ENCODE measurements around the gene MRPS14. TPM values are rescaled to one million over a fixed set of nuclear protein-coding genes. Genes with fewer than 3 reads are reported as not detected.

MRPS14 gene
- polyA plus RNA-seq, 1 donor from 2014 or later: 49.5 TPM

DNA sequence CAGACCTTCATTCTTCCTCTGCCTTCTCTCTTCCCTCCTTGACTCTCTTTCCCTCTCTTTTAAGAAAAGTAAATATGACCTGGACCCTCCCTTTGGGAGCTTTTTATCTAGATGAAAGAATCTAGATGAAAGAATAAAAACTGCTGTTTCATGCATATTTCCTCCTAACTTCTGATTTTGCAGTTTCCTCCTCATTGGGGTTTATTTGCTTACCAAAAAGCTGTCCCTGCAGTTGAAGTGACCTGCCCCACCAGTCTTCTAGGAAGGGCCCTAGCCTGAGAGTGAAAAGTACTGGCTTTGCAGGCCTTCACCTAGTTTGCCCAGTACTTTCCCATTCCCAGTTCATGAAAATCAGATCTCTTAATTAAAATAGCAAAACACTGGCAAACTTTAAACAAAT is 51.8 kb downstream of the MRPS14 start:
- Histone ChIP-seq H3K27ac (ENCODE audit: low read length) (no peak overlapping the region), H3K36me3 (ENCODE audit: insufficient read depth, low read length) (peaks cover 7% of the 10 kb centered on the region)

DNA sequence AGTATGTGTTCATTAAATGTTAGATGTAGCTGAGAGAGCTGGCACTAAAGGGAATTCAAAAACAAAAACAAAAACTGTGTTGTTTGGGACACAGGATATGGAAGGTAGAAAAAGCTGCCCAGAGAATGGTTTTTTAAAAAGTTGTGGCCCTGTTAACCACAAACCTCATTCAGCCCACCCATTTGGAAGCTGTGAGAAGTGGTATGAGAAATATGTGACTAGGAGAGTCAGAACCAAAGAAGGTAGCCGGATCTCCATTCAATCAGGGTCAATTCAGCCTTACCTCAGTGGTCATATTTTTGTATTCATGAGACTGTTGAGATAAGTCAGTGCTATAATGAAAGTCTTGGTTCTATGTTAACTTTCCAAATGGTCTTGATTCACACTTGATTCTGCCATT is 53.2 kb downstream of the MRPS14 start:
- Histone ChIP-seq H3K27ac (ENCODE audit: low read length) (no peak overlapping the region), H3K9me2 (ENCODE audit: insufficient read depth, low read length) (no peaks in the 10 kb centered on the region), H3K36me3 (ENCODE audit: insufficient read depth, low read length) (peaks cover 7% of the 10 kb centered on the region), H4K20me1 (ENCODE audit: insufficient read depth) (no peaks in the 10 kb centered on the region), H3K79me2 (replicated peaks; ENCODE audit: insufficient read depth, low read length) (no peaks in the 10 kb centered on the region), H3K9me3 (ENCODE audit: low read length) (no peaks in the 10 kb centered on the region), H3K9ac (ENCODE audit: low read length) (no peak overlapping the region), H3K4me3 (ENCODE audit: low read length) (no peak overlapping the region), H3K4me2 (ENCODE audit: low read length) (no peak overlapping the region), H2AFZ (ENCODE audit: low read depth, low read length) (no peak overlapping the region), H3F3A (ENCODE audit: insufficient read depth, low read length, poor library complexity, severe bottlenecking) (no peaks in the 10 kb centered on the region), H3K27me3 (ENCODE audit: insufficient read depth, low read depth, low read length) (no peaks in the 10 kb centered on the region)
- no peak for TF ChIP-seq POLR2AphosphoS5 (IDR thresholded peaks at IDR 0.05)
- no peak for TF ChIP-seq EZH2 (IDR thresholded peaks at IDR 0.05; ENCODE audit: borderline replicate concordance, insufficient read depth, low read length, poor library complexity, severe bottlenecking)
- TF ChIP-seq, protein P1, sequence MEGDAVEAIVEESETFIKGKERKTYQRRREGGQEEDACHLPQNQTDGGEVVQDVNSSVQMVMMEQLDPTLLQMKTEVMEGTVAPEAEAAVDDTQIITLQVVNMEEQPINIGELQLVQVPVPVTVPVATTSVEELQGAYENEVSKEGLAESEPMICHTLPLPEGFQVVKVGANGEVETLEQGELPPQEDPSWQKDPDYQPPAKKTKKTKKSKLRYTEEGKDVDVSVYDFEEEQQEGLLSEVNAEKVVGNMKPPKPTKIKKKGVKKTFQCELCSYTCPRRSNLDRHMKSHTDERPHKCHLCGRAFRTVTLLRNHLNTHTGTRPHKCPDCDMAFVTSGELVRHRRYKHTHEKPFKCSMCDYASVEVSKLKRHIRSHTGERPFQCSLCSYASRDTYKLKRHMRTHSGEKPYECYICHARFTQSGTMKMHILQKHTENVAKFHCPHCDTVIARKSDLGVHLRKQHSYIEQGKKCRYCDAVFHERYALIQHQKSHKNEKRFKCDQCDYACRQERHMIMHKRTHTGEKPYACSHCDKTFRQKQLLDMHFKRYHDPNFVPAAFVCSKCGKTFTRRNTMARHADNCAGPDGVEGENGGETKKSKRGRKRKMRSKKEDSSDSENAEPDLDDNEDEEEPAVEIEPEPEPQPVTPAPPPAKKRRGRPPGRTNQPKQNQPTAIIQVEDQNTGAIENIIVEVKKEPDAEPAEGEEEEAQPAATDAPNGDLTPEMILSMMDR (IDR thresholded peaks at IDR 0.05; ENCODE audit: poor library complexity, severe bottlenecking): no peak
- TF ChIP-seq TAF1 (IDR thresholded peaks at IDR 0.05; ENCODE audit: low read depth): no peak
- TF ChIP-seq, protein P2, sequence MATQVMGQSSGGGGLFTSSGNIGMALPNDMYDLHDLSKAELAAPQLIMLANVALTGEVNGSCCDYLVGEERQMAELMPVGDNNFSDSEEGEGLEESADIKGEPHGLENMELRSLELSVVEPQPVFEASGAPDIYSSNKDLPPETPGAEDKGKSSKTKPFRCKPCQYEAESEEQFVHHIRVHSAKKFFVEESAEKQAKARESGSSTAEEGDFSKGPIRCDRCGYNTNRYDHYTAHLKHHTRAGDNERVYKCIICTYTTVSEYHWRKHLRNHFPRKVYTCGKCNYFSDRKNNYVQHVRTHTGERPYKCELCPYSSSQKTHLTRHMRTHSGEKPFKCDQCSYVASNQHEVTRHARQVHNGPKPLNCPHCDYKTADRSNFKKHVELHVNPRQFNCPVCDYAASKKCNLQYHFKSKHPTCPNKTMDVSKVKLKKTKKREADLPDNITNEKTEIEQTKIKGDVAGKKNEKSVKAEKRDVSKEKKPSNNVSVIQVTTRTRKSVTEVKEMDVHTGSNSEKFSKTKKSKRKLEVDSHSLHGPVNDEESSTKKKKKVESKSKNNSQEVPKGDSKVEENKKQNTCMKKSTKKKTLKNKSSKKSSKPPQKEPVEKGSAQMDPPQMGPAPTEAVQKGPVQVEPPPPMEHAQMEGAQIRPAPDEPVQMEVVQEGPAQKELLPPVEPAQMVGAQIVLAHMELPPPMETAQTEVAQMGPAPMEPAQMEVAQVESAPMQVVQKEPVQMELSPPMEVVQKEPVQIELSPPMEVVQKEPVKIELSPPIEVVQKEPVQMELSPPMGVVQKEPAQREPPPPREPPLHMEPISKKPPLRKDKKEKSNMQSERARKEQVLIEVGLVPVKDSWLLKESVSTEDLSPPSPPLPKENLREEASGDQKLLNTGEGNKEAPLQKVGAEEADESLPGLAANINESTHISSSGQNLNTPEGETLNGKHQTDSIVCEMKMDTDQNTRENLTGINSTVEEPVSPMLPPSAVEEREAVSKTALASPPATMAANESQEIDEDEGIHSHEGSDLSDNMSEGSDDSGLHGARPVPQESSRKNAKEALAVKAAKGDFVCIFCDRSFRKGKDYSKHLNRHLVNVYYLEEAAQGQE (IDR thresholded peaks at IDR 0.05; ENCODE audit: borderline replicate concordance): no peak
- no peak for TF ChIP-seq RAD21 (conservative IDR thresholded peaks at IDR 0.05)
- no peak for TF ChIP-seq EP300 (conservative IDR thresholded peaks at IDR 0.05; ENCODE audit: poor library complexity, severe bottlenecking)
- TF ChIP-seq SMC3 (conservative IDR thresholded peaks at IDR 0.05; ENCODE audit: poor library complexity): no peak
- TF ChIP-seq MXI1 (conservative IDR thresholded peaks at IDR 0.05; ENCODE audit: poor library complexity, severe bottlenecking): no peak

More for the DNA sequence above, 51.8 kb downstream of the MRPS14 start:
- TF ChIP-seq SMC3 (conservative IDR thresholded peaks at IDR 0.05; ENCODE audit: poor library complexity) (no peak), POLR2AphosphoS5 (IDR thresholded peaks at IDR 0.05) (no peak), RAD21 (conservative IDR thresholded peaks at IDR 0.05) (no peak), EP300 (conservative IDR thresholded peaks at IDR 0.05; ENCODE audit: poor library complexity, severe bottlenecking) (no peak), MXI1 (conservative IDR thresholded peaks at IDR 0.05; ENCODE audit: poor library complexity, severe bottlenecking) (no peak), TAF1 (IDR thresholded peaks at IDR 0.05; ENCODE audit: low read depth) (no peak), EZH2 (IDR thresholded peaks at IDR 0.05; ENCODE audit: borderline replicate concordance, insufficient read depth, low read length, poor library complexity, severe bottlenecking) (no peak)
- TF ChIP-seq, protein P2 (IDR thresholded peaks at IDR 0.05; ENCODE audit: borderline replicate concordance): no peak
- TF ChIP-seq, protein P1 (IDR thresholded peaks at IDR 0.05; ENCODE audit: poor library complexity, severe bottlenecking): no peak
- no peaks in the 10 kb centered on the region for H3K79me2 ChIP-seq (replicated peaks; ENCODE audit: insufficient read depth, low read length)
- no peaks in the 10 kb centered on the region for H3K27me3 ChIP-seq (ENCODE audit: insufficient read depth, low read depth, low read length)
- no peaks in the 10 kb centered on the region for H4K20me1 ChIP-seq (ENCODE audit: insufficient read depth)
- no peaks in the 10 kb centered on the region for H3K9me3 ChIP-seq (ENCODE audit: low read length)
- no peak overlapping the region for H3K4me2 ChIP-seq (ENCODE audit: low read length)
- no peaks in the 10 kb centered on the region for H3F3A ChIP-seq (ENCODE audit: insufficient read depth, low read length, poor library complexity, severe bottlenecking)
- no peaks in the 10 kb centered on the region for H3K9me2 ChIP-seq (ENCODE audit: insufficient read depth, low read length)
- no peak overlapping the region for H2AFZ ChIP-seq (ENCODE audit: low read depth, low read length)
- H3K4me3 ChIP-seq (ENCODE audit: low read length): no peak overlapping the region
- H3K9ac ChIP-seq (ENCODE audit: low read length): no peak overlapping the region

Data from neural cell (in vitro differentiated cells).